Activated CD8-positive, alpha-beta memory T cell treated with anti-CD3 and anti-CD28 coated beads, Interleukin-2, amount 50 U/mL, for 48 hours (primary cell): ENCODE measurements around the gene FUT3.

Experiments used
- DNase-seq: peaks from one replicate; pipeline ENCODE4 v3.0.0-alpha.2; 2020

The FUT3 gene

DNA sequence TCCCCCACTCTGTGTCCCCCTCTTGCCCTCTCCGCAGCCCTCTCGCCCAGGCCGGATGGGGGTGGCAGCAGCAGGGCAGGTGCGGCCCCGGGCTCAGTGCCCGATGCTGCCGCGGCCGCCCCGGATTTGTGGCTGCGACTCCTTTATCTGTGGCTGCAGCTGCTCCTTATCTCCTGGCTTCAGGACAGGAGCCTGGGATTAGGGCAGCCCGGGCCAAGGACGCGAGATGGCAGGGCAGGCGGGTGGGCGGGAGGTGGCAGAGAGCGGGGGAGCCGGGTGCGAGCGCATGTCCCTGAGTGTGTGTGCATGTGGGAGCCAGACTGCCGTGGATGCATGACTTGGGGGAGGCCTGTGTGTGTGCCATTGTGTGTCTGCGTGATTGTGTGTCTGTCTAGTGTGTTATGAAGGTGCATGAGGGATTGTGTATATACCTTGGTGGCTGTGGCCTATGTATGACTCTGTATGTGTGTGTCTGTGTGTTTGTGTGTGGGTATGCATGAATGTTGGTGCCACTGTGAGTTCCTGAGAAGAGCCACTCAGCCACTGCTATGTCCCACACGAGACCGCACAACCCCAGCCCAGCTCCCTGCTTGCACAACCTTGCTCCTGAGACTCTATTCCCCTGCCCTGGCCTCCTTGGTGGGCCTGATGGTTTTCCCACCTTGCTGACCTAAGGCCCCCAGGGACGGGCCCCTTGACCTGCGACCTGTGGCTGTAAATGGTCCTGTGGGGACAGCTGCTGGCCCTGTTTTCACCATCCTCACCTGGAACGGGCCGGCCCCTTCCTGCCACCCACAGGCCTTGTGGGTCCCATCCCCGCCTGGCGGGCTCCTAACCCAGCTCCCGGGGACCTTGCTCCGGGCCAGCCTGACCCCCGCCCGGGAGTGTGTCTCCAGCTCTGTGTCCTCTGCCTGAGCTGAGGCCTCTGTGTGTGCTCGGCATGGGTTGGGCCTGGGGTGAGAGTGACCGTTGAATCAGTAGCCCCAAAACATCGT, 51.7 kb downstream of the FUT3 start:
- no peak for DNase-seq

GRCh38 chr19:5798244-5798643, 53.0 kb downstream of the FUT3 start:
- no peak for DNase-seq

DNA sequence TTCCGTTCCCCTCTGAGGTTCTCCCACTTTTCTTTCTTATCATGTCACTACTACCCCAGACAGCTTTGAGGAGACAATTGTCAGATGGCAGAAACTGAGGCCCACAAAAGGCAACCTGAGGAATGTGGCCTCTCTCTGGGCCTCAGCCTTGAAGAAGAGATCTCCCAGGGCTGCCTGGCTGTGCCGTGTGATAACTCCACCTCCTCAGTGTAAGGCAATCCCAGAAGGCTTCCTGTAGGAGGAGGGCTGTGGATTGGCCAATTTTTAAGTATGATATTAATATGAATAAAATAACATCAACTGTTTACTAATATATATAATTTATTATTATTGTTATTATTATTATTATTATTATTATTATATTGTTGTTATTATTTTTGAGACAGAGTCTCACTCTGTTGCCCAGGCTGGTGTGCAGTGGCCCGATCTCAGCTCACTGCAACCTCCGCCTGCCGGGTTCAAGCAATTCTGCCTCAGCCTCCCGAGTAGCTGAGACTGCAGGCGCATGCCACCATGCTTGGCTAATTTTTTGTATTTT, 55.8 kb downstream of the FUT3 start:
- no peak for DNase-seq

GRCh38 chr19:5793188-5793587, 58.1 kb downstream of the FUT3 start:
- DNase-seq, result no peak
